ENCODE results near the gene CD63.

DNA sequence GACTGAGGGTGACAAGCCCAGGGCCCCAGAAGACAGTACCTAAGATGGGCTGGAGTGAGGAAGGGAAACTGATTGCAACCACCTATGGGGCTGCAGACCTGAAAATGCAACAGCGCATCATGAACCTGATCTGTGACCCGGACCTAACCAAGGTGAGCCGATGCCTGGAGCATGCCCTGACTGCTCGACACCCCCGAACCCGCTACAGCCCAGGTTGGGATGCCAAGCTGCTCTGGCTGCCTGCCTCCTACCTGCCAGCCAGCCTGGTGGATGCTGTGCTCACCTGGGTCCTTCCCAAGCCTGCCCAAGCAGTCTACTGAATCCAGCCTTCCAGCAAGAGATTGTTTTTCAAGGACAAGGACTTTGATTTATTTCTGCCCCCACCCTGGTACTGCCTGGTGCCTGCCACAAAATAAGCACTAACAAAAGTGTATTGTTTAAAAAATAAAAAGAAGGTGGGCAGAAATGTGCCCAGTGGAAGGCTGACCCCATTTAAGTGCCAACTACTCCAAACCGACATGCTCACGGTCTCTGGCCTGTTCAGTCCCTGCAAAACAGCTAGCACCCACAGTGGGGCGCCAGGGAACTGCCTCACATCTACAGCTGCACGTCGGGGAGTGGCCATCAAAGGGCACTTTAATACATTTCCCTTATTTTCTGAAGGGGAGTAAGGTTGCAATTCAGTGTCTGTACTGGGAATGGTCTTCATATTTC is 4.4 kb downstream of the CD63 start:
- TF ChIP-seq CTCF (tag by site-specific recombination; IDR thresholded peaks at IDR 0.05) (peak; percentile 37; the same call in 1 of the 2 replicates), ZNF148 (tag by site-specific recombination; IDR thresholded peaks at IDR 0.05; ENCODE audit: borderline replicate concordance) (no peak), ZBTB11 (tag by site-specific recombination; conservative IDR thresholded peaks at IDR 0.05; ENCODE audit: low read depth) (no peak), BCL11A (tag by site-specific recombination; IDR thresholded peaks at IDR 0.05; ENCODE audit: low read depth) (no peak), ZNF121 (tag by site-specific recombination; IDR thresholded peaks at IDR 0.05) (no peak), ZNF621 (tag by site-specific recombination; IDR thresholded peaks at IDR 0.05) (no peak), PBX3 (CRISPR knock-in tag; IDR thresholded peaks at IDR 0.05) (no peak), ZNF174 (tag by site-specific recombination; IDR thresholded peaks at IDR 0.05) (no peak), ZNF610 (tag by site-specific recombination; IDR thresholded peaks at IDR 0.05; ENCODE audit: borderline replicate concordance) (no peak), ZNF10 (tag by site-specific recombination; IDR thresholded peaks at IDR 0.05) (no peak)
